GM23338 (cell line): ENCODE measurements around the gene IDH2. TPM values are rescaled to one million over a fixed set of nuclear protein-coding genes. Genes with fewer than 3 reads are reported as not detected.

ENCODE experiments used
- ATAC-seq: fragments of 200-7000 bp; cut with Tn5 transposase; 3 replicates; pipeline ENCODE4 v1.9.1; 2020
- DNase-seq: peaks from one replicate; pipeline ENCODE4 v3.0.0-alpha.2; 2015; ENCODE audit warnings: low spot score
- H2AFZ ChIP-seq: fragments of 200-600 bp; sonication (generic); 2 replicates; pipeline ENCODE4 v1.8.0; 2016; ENCODE audit warnings: antibody characterized with exemption, mild to moderate bottlenecking, moderate library complexity
- H3F3A ChIP-seq: fragments of 200-600 bp; sonication (generic); replicated peaks from 2 replicates; pipeline ENCODE4 v1.8.0; 2017; ENCODE audit warnings: antibody characterized with exemption, mixed run types, low read depth
- H3K27ac ChIP-seq: fragments of 200-600 bp; sonication (generic); 2 replicates; pipeline ENCODE4 v1.6.1; 2016; ENCODE audit warnings: low read depth
- H3K27me3 ChIP-seq: fragments of 200-600 bp; sonication (generic); 2 replicates; pipeline ENCODE4 v1.8.0; 2016; ENCODE audit warnings: mild to moderate bottlenecking, mixed run types, moderate library complexity; ENCODE audit not compliant: insufficient read depth
- H3K36me3 ChIP-seq: fragments of 200-600 bp; sonication (generic); 2 replicates; pipeline ENCODE4 v1.8.0; 2016; ENCODE audit warnings: mild to moderate bottlenecking; ENCODE audit not compliant: insufficient read depth
- H3K4me1 ChIP-seq: fragments of 200-600 bp; sonication (generic); 2 replicates; pipeline ENCODE4 v1.8.0; 2016; ENCODE audit warnings: mild to moderate bottlenecking, moderate library complexity; ENCODE audit not compliant: insufficient read depth
- H3K4me2 ChIP-seq: fragments of 200-600 bp; sonication (generic); 2 replicates; pipeline ENCODE4 v1.7.1; 2017; ENCODE audit warnings: mixed run types
- H3K4me3 ChIP-seq: fragments of 200-600 bp; sonication (generic); 2 replicates; pipeline ENCODE4 v1.6.1; 2016; ENCODE audit warnings: mixed run types
- H3K79me2 ChIP-seq: fragments of 200-600 bp; sonication (generic); replicated peaks from 2 replicates; pipeline ENCODE4 v1.8.0; 2017; ENCODE audit warnings: mild to moderate bottlenecking; ENCODE audit not compliant: insufficient read depth
- H3K9me2 ChIP-seq: fragments of 200-600 bp; sonication (generic); 2 replicates; pipeline ENCODE4 v1.8.0; 2017; ENCODE audit not compliant: insufficient read depth
- H4K20me1 ChIP-seq: fragments of 200-600 bp; sonication (generic); replicated peaks from 2 replicates; pipeline ENCODE4 v1.8.0; 2017; ENCODE audit warnings: mild to moderate bottlenecking; ENCODE audit not compliant: insufficient read depth
- H3K27ac Mint-ChIP-seq: 2 replicates; pipeline ENCODE4 v1.8.0; 2020; ENCODE audit warnings: inconsistent platforms, mild to moderate bottlenecking, moderate library complexity, mixed read lengths
- H3K27me3 Mint-ChIP-seq: 3 replicates; pipeline ENCODE4 v1.8.0; 2022; ENCODE audit warnings: low read depth, mild to moderate bottlenecking, moderate library complexity, mixed read lengths, inconsistent platforms; ENCODE audit not compliant: insufficient read depth, poor library complexity
- H3K36me3 Mint-ChIP-seq: 3 replicates; pipeline ENCODE4 v1.8.0; 2021; ENCODE audit warnings: low read depth, mild to moderate bottlenecking, inconsistent platforms, moderate library complexity, mixed read lengths
- H3K4me1 Mint-ChIP-seq: 3 replicates; pipeline ENCODE4 v1.8.0; 2020; ENCODE audit warnings: mild to moderate bottlenecking, inconsistent platforms, mixed read lengths
- H3K4me3 Mint-ChIP-seq: 3 replicates; pipeline ENCODE4 v1.8.0; 2021; ENCODE audit warnings: moderate library complexity, mild to moderate bottlenecking, inconsistent platforms, mixed read lengths
- H3K9me3 Mint-ChIP-seq: 3 replicates; pipeline ENCODE4 v1.8.0; 2020; ENCODE audit warnings: moderate library complexity, mild to moderate bottlenecking, inconsistent platforms, mixed read lengths
- CREB1 ChIP-seq: fragments of 250-450 bp; sonication (Bioruptor Pico); IDR thresholded peaks from 2 replicates; pipeline ENCODE4 v1.5.0; 2020; ENCODE audit warnings: low read depth, mild to moderate bottlenecking, moderate library complexity
- CTCF ChIP-seq, 2 experiments: fragments of 200-600 bp in 1 of 2; sonication (generic) in 1 of 2; conservative IDR thresholded peaks; 2 replicates each; pipeline versions ENCODE4 v1.5.1 to v1.6.1; 2016 to 2017; ENCODE audit warnings: antibody characterized with exemption in 2 of 2, low read depth in 2 of 2, mild to moderate bottlenecking in 2 of 2, moderate library complexity in 1 of 2
- ETS1 ChIP-seq: IDR thresholded peaks from 2 replicates; pipeline ENCODE4 v1.6.1; 2016; ENCODE audit warnings: antibody characterized with exemption
- EZH2 ChIP-seq: fragments of 200-600 bp; sonication (generic); IDR thresholded peaks from one replicate; pipeline ENCODE4 v1.8.0; 2017; ENCODE audit warnings: antibody characterized with exemption, mild to moderate bottlenecking, low read depth; ENCODE audit not compliant: unreplicated experiment
- EZH2phosphoT487 ChIP-seq: fragments of 200-600 bp; sonication (generic); IDR thresholded peaks from one replicate; pipeline ENCODE4 v1.8.1; 2018; ENCODE audit warnings: antibody characterized with exemption; ENCODE audit not compliant: unreplicated experiment
- NANOG ChIP-seq: IDR thresholded peaks from 2 replicates; pipeline ENCODE4 v1.6.1; 2016; ENCODE audit warnings: antibody characterized with exemption, borderline replicate concordance
- POLR2AphosphoS5 ChIP-seq: IDR thresholded peaks from 2 replicates; pipeline ENCODE4 v1.6.1; 2016; ENCODE audit warnings: antibody characterized with exemption, low read depth
- ZNF114 ChIP-seq: fragments of 250-450 bp; sonication (Bioruptor Pico); IDR thresholded peaks from 2 replicates; pipeline ENCODE4 v1.5.0; 2020; ENCODE audit warnings: mild to moderate bottlenecking, moderate library complexity
- ZNF331 ChIP-seq: fragments of 250-450 bp; sonication (Bioruptor Pico); IDR thresholded peaks from 2 replicates; pipeline ENCODE4 v1.5.0; 2020; ENCODE audit warnings: low read depth, mild to moderate bottlenecking, moderate library complexity
- polyA plus RNA-seq: library from polyadenylated mRNA; unstranded; fragments of >200 nt; fragmentation: Nextera tagmentation; extraction: Ambion mirVana; gene quantifications from 2 replicates; pipeline ENCODE4 v1.2.1, GENCODE V29; 2016
- total RNA-seq: library from RNA; depleted of rRNA; stranded (reverse); fragments of >200 nt; shearing (Covaris generic); gene quantifications from 2 replicates; pipeline ENCODE4 v1.2.3, GENCODE V29; 2014
- TF ChIP-seq, protein P1 (sequence below): fragments of 250-450 bp; sonication (Bioruptor Pico); IDR thresholded peaks from 2 replicates; pipeline ENCODE4 v1.5.0; 2020; ENCODE audit warnings: mild to moderate bottlenecking, moderate library complexity

Gene IDH2
- total and polyA plus RNA-seq, 2 experiments from 2014 or later: 54.9 to 64.0 TPM

GRCh38 chr15:90044916-90045371, 57.3 kb downstream of the IDH2 start:
- H3K9me3 Mint-ChIP-seq: no peaks in the 10 kb centered on the region
- Histone ChIP-seq H3K4me3 (no peak overlapping the region), H3K79me2 (no peaks in the 10 kb centered on the region; the same call in 1 of the 2 replicates), H3K36me3 (no peaks in the 10 kb centered on the region), H3K4me2 (no peak overlapping the region), H3F3A (no peaks in the 10 kb centered on the region), H2AFZ (no peak overlapping the region), H4K20me1 (no peaks in the 10 kb centered on the region; the same call in 1 of the 2 replicates), H3K27me3 (no peaks in the 10 kb centered on the region), H3K4me1 (no peaks in the 10 kb centered on the region; the same call in 1 of the 2 replicates), H3K27ac (no peak overlapping the region), H3K9me2 (no peaks in the 10 kb centered on the region)
- H3K27ac Mint-ChIP-seq: no peak overlapping the region
- TF ChIP-seq ETS1 (no peak), ZNF114 (CRISPR knock-in tag) (no peak), CREB1 (no peak)
- DNase-seq (no peak), ATAC-seq (no peak)
- H3K4me1 Mint-ChIP-seq: peaks cover 33% of the 10 kb centered on the region
- H3K36me3 Mint-ChIP-seq: no peaks in the 10 kb centered on the region; the same call in 2 of the 3 replicates
- no peak overlapping the region for H3K4me3 Mint-ChIP-seq
- H3K27me3 Mint-ChIP-seq: peaks cover 6% of the 10 kb centered on the region

DNA sequence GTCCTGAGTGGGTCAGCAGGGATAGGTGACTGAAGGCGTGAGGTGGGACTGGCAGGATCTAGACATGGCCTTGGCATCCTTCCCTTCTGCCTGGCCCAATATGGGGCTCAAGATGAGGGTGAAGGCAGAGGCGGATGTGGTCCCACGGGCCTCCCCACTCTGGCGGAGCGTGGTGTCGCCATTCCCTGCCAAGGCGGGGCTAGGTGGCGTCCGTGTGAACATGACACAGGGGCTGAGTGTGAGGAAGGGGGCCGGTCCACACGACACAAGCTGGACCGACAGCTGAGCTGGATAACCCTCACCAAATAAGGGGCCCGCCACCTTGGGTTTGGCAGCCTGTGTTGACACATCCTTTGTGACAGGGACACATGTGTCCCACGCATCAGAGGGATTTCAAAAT, 58.1 kb downstream of the IDH2 start:
- peaks cover 2% of the 10 kb centered on the region for H3K27me3 Mint-ChIP-seq
- no peak overlapping the region for H2AFZ ChIP-seq
- TF ChIP-seq, protein P1, sequence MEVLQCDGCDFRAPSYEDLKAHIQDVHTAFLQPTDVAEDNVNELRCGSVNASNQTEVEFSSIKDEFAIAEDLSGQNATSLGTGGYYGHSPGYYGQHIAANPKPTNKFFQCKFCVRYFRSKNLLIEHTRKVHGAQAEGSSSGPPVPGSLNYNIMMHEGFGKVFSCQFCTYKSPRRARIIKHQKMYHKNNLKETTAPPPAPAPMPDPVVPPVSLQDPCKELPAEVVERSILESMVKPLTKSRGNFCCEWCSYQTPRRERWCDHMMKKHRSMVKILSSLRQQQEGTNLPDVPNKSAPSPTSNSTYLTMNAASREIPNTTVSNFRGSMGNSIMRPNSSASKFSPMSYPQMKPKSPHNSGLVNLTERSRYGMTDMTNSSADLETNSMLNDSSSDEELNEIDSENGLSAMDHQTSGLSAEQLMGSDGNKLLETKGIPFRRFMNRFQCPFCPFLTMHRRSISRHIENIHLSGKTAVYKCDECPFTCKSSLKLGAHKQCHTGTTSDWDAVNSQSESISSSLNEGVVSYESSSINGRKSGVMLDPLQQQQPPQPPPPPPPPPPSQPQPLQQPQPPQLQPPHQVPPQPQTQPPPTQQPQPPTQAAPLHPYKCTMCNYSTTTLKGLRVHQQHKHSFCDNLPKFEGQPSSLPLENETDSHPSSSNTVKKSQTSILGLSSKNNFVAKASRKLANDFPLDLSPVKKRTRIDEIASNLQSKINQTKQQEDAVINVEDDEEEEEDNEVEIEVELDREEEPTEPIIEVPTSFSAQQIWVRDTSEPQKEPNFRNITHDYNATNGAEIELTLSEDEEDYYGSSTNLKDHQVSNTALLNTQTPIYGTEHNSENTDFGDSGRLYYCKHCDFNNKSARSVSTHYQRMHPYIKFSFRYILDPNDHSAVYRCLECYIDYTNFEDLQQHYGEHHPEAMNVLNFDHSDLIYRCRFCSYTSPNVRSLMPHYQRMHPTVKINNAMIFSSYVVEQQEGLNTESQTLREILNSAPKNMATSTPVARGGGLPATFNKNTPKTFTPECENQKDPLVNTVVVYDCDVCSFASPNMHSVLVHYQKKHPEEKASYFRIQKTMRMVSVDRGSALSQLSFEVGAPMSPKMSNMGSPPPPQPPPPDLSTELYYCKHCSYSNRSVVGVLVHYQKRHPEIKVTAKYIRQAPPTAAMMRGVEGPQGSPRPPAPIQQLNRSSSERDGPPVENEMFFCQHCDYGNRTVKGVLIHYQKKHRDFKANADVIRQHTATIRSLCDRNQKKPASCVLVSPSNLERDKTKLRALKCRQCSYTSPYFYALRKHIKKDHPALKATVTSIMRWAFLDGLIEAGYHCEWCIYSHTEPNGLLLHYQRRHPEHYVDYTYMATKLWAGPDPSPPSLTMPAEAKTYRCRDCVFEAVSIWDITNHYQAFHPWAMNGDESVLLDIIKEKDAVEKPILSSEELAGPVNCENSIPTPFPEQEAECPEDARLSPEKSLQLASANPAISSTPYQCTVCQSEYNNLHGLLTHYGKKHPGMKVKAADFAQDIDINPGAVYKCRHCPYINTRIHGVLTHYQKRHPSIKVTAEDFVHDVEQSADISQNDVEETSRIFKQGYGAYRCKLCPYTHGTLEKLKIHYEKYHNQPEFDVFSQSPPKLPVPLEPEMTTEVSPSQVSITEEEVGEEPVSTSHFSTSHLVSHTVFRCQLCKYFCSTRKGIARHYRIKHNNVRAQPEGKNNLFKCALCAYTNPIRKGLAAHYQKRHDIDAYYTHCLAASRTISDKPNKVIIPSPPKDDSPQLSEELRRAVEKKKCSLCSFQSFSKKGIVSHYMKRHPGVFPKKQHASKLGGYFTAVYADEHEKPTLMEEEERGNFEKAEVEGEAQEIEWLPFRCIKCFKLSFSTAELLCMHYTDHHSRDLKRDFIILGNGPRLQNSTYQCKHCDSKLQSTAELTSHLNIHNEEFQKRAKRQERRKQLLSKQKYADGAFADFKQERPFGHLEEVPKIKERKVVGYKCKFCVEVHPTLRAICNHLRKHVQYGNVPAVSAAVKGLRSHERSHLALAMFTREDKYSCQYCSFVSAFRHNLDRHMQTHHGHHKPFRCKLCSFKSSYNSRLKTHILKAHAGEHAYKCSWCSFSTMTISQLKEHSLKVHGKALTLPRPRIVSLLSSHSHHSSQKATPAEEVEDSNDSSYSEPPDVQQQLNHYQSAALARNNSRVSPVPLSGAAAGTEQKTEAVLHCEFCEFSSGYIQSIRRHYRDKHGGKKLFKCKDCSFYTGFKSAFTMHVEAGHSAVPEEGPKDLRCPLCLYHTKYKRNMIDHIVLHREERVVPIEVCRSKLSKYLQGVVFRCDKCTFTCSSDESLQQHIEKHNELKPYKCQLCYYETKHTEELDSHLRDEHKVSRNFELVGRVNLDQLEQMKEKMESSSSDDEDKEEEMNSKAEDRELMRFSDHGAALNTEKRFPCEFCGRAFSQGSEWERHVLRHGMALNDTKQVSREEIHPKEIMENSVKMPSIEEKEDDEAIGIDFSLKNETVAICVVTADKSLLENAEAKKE (CRISPR knock-in tag): no peak
- no peak for TF ChIP-seq NANOG
- TF ChIP-seq CTCF (conservative IDR thresholded peaks at IDR 0.05; ENCODE audit: low read depth in 2 of 2): no peak
- no peak for TF ChIP-seq POLR2AphosphoS5
- TF ChIP-seq ZNF114 (CRISPR knock-in tag): no peak
- TF ChIP-seq ZNF331: no peak
- no peak for TF ChIP-seq EZH2
- no peak for TF ChIP-seq CREB1
- no peak for TF ChIP-seq ETS1
- TF ChIP-seq EZH2phosphoT487: no peak

More for the DNA sequence above, 58.1 kb downstream of the IDH2 start:
- no peaks in the 10 kb centered on the region; the same call in 2 of the 3 replicates for H3K36me3 Mint-ChIP-seq
- no peak overlapping the region; the same call in 1 of the 2 replicates for H3K27ac Mint-ChIP-seq
- no peak overlapping the region for H3K4me3 ChIP-seq
- H3K36me3 ChIP-seq: no peaks in the 10 kb centered on the region
- DNase-seq: no peak
- no peak overlapping the region for H3K27ac ChIP-seq
- H4K20me1 ChIP-seq: no peaks in the 10 kb centered on the region; the same call in 1 of the 2 replicates
- peaks cover 30% of the 10 kb centered on the region for H3K4me1 Mint-ChIP-seq
- H3F3A ChIP-seq: no peaks in the 10 kb centered on the region
- no peaks in the 10 kb centered on the region for H3K27me3 ChIP-seq
- H3K4me2 ChIP-seq: no peak overlapping the region
- H3K9me2 ChIP-seq: no peaks in the 10 kb centered on the region
- H3K9me3 Mint-ChIP-seq: no peaks in the 10 kb centered on the region
- no peak overlapping the region for H3K4me3 Mint-ChIP-seq
- ATAC-seq: no peak
- H3K79me2 ChIP-seq: no peaks in the 10 kb centered on the region; the same call in 1 of the 2 replicates
- H3K4me1 ChIP-seq: no peaks in the 10 kb centered on the region; the same call in 1 of the 2 replicates
